Eye (tissue), 1 donor: ENCODE data around the gene KPNB1.
A peak's percentile ranks its signal among the peaks of the same experiment; 100 is the strongest.

ENCODE experiments used
- DNase-seq: peaks from one replicate; pipeline ENCODE4 v3.0.0-alpha.2; 2015

The KPNB1 gene

GRCh38 chr17:47714773-47715396, 65.2 kb downstream of the KPNB1 start:
- DNase-seq: no peak

- DNase-seq: no peak
Measured at GRCh38 chr17:47715669-47716325, 66.1 kb downstream of the KPNB1 start.

GRCh38 chr17:47716375-47716774, 66.7 kb downstream of the KPNB1 start:
- no peak for DNase-seq

GRCh38 chr17:47717261-47717697, 67.6 kb downstream of the KPNB1 start:
- no peak for DNase-seq

- DNase-seq: no peak
Measured at GRCh38 chr17:47717979-47718621, 68.4 kb downstream of the KPNB1 start.

GRCh38 chr17:47718634-47719405, 69.1 kb downstream of the KPNB1 start:
- no peak for DNase-seq

GRCh38 chr17:47719411-47720152, 69.9 kb downstream of the KPNB1 start:
- DNase-seq: no peak

- DNase-seq: no peak
Measured at GRCh38 chr17:47720196-47720595, 70.5 kb downstream of the KPNB1 start.

- DNase-seq: peak; percentile 39
Measured at GRCh38 chr17:47720754-47721533, 71.2 kb downstream of the KPNB1 start.

GRCh38 chr17:47721725-47722124, 72.0 kb downstream of the KPNB1 start:
- DNase-seq: no peak

GRCh38 chr17:47724705-47725104, 75.0 kb downstream of the KPNB1 start:
- no peak for DNase-seq

- no peak for DNase-seq
Measured at GRCh38 chr17:47725446-47726111, 75.9 kb downstream of the KPNB1 start.

- no peak for DNase-seq
Measured at GRCh38 chr17:47726796-47727703, 77.3 kb downstream of the KPNB1 start.

- no peak for DNase-seq
Measured at GRCh38 chr17:47727704-47728036, 78.0 kb downstream of the KPNB1 start.

- no peak for DNase-seq
Measured at GRCh38 chr17:47728214-47728877, 78.6 kb downstream of the KPNB1 start.

GRCh38 chr17:47729476-47729875, 79.8 kb downstream of the KPNB1 start:
- DNase-seq: no peak

- no peak for DNase-seq
Measured at GRCh38 chr17:47730681-47731080, 81.0 kb downstream of the KPNB1 start.

- DNase-seq: no peak
Measured at GRCh38 chr17:47731396-47731795, 81.7 kb downstream of the KPNB1 start.

GRCh38 chr17:47732399-47733046, 82.8 kb downstream of the KPNB1 start:
- no peak for DNase-seq
